Suprapubic skin (tissue), 4 donors: Measurements from ENCODE around the gene VTN. TPM values are rescaled to one million over a fixed set of nuclear protein-coding genes. Genes with fewer than 3 reads are reported as not detected.

Experiments
- DNase-seq, 2 donors: peaks; one replicate each; pipeline ENCODE4 v3.0.0-alpha.2; 2019; ENCODE audit warnings: low spot score in 2 of 2
- H3K27ac ChIP-seq: fragments of 200-600 bp; sonication (generic); one replicate; pipeline ENCODE4 v1.5.1; 2019
- H3K27me3 ChIP-seq: fragments of 200-600 bp; sonication (generic); one replicate; pipeline ENCODE4 v1.5.1; 2019
- H3K36me3 ChIP-seq: fragments of 200-600 bp; sonication (generic); one replicate; pipeline ENCODE4 v1.5.1; 2019
- H3K4me1 ChIP-seq: fragments of 200-600 bp; sonication (generic); one replicate; pipeline ENCODE4 v1.5.1; 2019
- H3K4me3 ChIP-seq: fragments of 200-600 bp; sonication (generic); one replicate; pipeline ENCODE4 v1.5.1; 2019; ENCODE audit warnings: mild to moderate bottlenecking
- H3K9me3 ChIP-seq: fragments of 200-600 bp; sonication (generic); one replicate; pipeline ENCODE4 v1.5.1; 2019
- EP300 ChIP-seq: sonication (generic); formaldehyde crosslinking; IDR thresholded peaks from one replicate; pipeline ENCODE4 v1.6.1; 2017; ENCODE audit warnings: antibody characterized with exemption
- POLR2A ChIP-seq, 2 donors: fragments of 450-650 bp; IDR thresholded peaks; one replicate each; pipeline ENCODE4 v1.6.1; 2017; ENCODE audit warnings: antibody characterized with exemption in 2 of 2, mild to moderate bottlenecking in 2 of 2, moderate library complexity in 2 of 2
- POLR2AphosphoS5 ChIP-seq, 3 donors: sonication (generic); formaldehyde crosslinking; IDR thresholded peaks; one replicate each; pipeline ENCODE4 v1.6.1; 2017; ENCODE audit warnings: antibody characterized with exemption in 3 of 3
- WGBS: methylation state at CpG from one replicate; pipeline ENCODE4 v1.1.5; 2018; 5-methylcytosine and 5-hydroxymethylcytosine counted together
- total RNA-seq, 4 donors: library from RNA; depleted of rRNA; stranded (reverse); fragments of >200 nt; gene quantifications; one replicate each; pipeline ENCODE4 v1.1.0, GENCODE V29; 2016
- TF ChIP-seq, protein P1 (sequence below), 2 donors: fragments of 200-600 bp in 1 of 2; fragments of 450-650 bp in 1 of 2; sonication (generic) in 1 of 2; IDR thresholded peaks; one replicate each; pipeline ENCODE4 v1.5.1; 2016 to 2019; ENCODE audit warnings: antibody characterized with exemption in 2 of 2, mild to moderate bottlenecking in 1 of 2, moderate library complexity in 1 of 2

Gene VTN
- total RNA-seq, 4 donors from 2014 or later: 0.42 to 4.2 (median 0.42) TPM; not detected in 1

DNA sequence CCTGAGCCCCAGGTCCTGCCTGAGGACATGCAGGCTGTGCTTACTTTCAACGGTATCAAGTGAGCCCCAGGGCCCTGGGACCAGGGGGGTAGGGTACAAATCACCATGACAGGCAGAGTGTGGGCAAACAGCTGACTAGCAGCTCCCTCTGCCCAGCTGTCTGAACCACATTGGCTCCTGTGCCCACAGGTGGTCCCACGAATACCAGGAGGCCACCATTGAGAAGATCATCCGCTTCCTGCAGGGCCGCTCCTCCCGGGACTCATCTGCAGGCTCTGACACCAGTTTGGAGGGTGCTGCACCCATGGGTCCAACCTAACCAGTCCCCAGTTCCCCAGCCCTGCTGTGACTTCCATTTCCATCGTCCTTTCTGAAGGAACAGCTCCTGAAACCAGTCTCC, 25.9 kb upstream of the VTN start:
- Histone ChIP-seq H3K36me3 (peaks cover 65% of the 10 kb centered on the region), H3K9me3 (no peaks in the 10 kb centered on the region), H3K4me1 (no peaks in the 10 kb centered on the region), H3K27ac (no peak overlapping the region), H3K27me3 (no peaks in the 10 kb centered on the region), H3K4me3 (no peak overlapping the region)
- WGBS: 77% methylated on average over 4 of the region's 6 CpGs
- TF ChIP-seq, protein P1, sequence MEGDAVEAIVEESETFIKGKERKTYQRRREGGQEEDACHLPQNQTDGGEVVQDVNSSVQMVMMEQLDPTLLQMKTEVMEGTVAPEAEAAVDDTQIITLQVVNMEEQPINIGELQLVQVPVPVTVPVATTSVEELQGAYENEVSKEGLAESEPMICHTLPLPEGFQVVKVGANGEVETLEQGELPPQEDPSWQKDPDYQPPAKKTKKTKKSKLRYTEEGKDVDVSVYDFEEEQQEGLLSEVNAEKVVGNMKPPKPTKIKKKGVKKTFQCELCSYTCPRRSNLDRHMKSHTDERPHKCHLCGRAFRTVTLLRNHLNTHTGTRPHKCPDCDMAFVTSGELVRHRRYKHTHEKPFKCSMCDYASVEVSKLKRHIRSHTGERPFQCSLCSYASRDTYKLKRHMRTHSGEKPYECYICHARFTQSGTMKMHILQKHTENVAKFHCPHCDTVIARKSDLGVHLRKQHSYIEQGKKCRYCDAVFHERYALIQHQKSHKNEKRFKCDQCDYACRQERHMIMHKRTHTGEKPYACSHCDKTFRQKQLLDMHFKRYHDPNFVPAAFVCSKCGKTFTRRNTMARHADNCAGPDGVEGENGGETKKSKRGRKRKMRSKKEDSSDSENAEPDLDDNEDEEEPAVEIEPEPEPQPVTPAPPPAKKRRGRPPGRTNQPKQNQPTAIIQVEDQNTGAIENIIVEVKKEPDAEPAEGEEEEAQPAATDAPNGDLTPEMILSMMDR (IDR thresholded peaks at IDR 0.05): no peak
- no peak for TF ChIP-seq POLR2AphosphoS5 (IDR thresholded peaks at IDR 0.05)
- TF ChIP-seq EP300: no peak
- no peak for TF ChIP-seq POLR2A (IDR thresholded peaks at IDR 0.05)
- no peak for DNase-seq

DNA sequence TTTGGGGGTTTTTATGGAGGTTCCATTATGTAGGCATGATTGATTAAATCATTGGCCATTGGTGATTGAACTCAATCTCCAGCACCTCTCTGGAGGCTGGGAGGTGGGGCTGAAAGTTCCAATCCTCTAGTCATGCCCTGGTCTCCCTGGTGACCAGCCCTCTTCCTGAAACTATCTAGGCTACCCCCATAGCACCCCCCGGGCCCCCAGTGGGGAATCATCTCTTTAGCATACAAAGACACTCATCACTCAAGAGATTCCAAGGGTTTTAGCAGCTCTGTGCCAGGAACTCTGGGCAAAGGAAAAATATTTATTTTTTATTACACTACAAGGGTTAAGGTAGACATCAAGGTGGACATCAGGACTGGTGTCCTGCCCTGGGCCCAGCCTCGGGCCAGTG, 25.3 kb upstream of the VTN start:
- Histone ChIP-seq H3K9me3 (no peaks in the 10 kb centered on the region), H3K4me3 (no peak overlapping the region), H3K27ac (no peak overlapping the region), H3K4me1 (no peaks in the 10 kb centered on the region), H3K36me3 (peaks cover 70% of the 10 kb centered on the region), H3K27me3 (no peaks in the 10 kb centered on the region)
- TF ChIP-seq POLR2A (IDR thresholded peaks at IDR 0.05) (no peak), EP300 (no peak), POLR2AphosphoS5 (IDR thresholded peaks at IDR 0.05) (no peak)
- TF ChIP-seq, protein P1 (IDR thresholded peaks at IDR 0.05): no peak
- 50% methylated on average over 2 of the region's 2 CpGs for WGBS
- DNase-seq: no peak

DNA sequence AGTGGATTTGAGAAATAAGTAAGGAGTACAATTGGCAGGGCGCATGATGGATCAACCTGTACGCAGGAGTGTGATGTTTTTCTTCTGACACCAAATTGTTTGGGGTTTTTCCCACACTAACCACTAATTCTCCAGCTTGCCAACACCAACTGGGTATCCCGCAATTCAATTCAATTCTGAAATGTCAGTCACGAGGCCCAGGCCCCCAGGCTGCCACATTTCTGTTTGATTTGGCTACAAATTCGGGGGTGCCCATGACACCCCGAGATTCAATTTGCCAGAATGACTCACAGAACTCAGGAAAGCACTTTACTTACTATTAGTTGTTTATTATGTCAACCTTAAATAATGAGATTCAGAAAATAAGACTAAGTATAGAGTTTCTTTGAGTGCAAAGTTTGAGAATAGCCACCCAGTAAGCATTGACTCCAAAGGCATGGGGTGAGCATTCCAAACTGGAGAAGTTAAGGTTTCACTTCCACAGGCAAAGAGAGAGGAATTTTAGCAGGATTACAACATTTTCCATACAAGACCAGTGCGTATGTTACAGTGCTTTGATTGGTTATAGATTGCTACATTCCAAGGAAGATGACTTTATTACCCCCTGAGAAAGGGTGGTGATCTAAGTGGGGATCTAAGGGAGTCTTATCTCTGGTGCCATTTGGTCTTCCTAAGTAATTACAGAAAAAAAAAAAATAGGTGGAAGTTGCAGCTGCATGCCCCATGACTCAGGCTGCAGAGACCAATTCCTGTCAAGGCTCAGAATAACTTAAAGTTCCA, 24.4 kb upstream of the VTN start:
- 60% methylated on average over 7 of the region's 7 CpGs for WGBS
- Histone ChIP-seq H3K27me3 (no peaks in the 10 kb centered on the region), H3K4me3 (no peak overlapping the region), H3K36me3 (peaks cover 67% of the 10 kb centered on the region), H3K4me1 (no peaks in the 10 kb centered on the region), H3K27ac (no peak overlapping the region), H3K9me3 (no peaks in the 10 kb centered on the region)
- TF ChIP-seq EP300 (no peak), POLR2AphosphoS5 (IDR thresholded peaks at IDR 0.05) (no peak), POLR2A (IDR thresholded peaks at IDR 0.05) (no peak)
- TF ChIP-seq, protein P1 (IDR thresholded peaks at IDR 0.05): no peak
- no peak for DNase-seq

DNA sequence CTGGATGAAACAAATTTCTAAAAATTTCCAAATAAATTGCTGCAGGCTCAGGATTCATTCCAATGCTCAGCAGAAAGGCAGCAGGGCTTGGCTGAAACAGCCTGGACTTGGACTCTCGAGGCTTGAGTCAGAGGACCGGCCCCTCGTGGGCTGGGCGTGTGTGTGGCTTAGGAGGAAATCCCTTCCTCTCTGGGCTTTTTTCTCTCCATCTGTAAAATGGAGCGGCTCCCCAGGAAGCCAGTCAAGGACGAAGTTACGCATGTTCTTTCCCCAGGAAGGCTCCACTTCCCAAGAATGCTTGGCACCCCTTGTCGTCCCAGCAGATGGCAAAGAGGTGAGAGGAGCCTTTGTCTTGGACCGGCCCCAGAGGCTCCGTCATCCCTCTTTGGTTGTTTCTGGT, 22.4 kb upstream of the VTN start:
- WGBS: 79% methylated on average over 10 of the region's 10 CpGs
- Histone ChIP-seq H3K36me3 (peaks cover 67% of the 10 kb centered on the region), H3K27ac (no peak overlapping the region), H3K4me1 (no peaks in the 10 kb centered on the region), H3K9me3 (no peaks in the 10 kb centered on the region), H3K4me3 (no peak overlapping the region), H3K27me3 (no peaks in the 10 kb centered on the region)
- no peak for DNase-seq
- TF ChIP-seq POLR2AphosphoS5 (IDR thresholded peaks at IDR 0.05) (no peak), EP300 (no peak), POLR2A (IDR thresholded peaks at IDR 0.05) (no peak)
- TF ChIP-seq, protein P1 (IDR thresholded peaks at IDR 0.05): no peak

DNA sequence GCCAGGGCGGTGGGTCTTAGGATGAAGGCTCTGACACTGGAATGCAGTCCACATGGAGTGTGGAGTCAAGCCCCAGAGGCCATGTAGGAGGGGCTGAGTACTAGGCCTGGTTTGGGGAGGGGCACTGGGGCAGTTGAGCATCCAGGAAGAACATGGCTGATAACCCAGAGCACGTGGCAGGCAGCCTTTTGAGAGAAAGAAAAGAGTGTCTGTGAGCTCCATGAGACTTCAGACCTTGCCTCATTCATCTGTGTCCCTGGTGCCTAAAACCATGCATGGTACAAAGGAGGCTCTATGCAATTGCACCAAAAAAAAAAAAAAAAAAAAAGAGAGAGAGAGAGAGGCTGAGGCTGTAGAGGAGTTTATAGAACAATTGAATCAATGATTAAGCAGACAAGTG, 21.3 kb upstream of the VTN start:
- peaks cover 62% of the 10 kb centered on the region for H3K36me3 ChIP-seq
- no peak overlapping the region for H3K27ac ChIP-seq
- H3K4me3 ChIP-seq: no peak overlapping the region
- TF ChIP-seq EP300: no peak
- TF ChIP-seq, protein P1 (IDR thresholded peaks at IDR 0.05): no peak
- no peak for TF ChIP-seq POLR2AphosphoS5 (IDR thresholded peaks at IDR 0.05)
- no peak for TF ChIP-seq POLR2A (IDR thresholded peaks at IDR 0.05)
- no peaks in the 10 kb centered on the region for H3K9me3 ChIP-seq
- H3K27me3 ChIP-seq: no peaks in the 10 kb centered on the region
- no peaks in the 10 kb centered on the region for H3K4me1 ChIP-seq
- no peak for DNase-seq
- WGBS: 46% methylated on average over 2 of the region's 2 CpGs
